Stimulated activated CD8-positive, alpha-beta memory T cell treated with anti-CD3 and anti-CD28 coated beads, Interleukin-12 subunit alpha, Interleukin-12 subunit beta, amount 100 ng/mL, for 1 hour (primary cell): ENCODE measurements around the gene POU6F2.
"Not testable (repeated sequence)": the region's sequence is repeated elsewhere in the genome, so short reads cannot be mapped to it uniquely, and the experiment has no call there.

Experiments
- DNase-seq: peaks from one replicate; pipeline ENCODE4 v3.0.0-alpha.2; 2020; ENCODE audit warnings: low read depth

Gene POU6F2

GRCh38 chr7:39306016-39306570 is 328.4 kb downstream of the POU6F2 start:
- DNase-seq = no peak

GRCh38 chr7:39310699-39311098 is 333.0 kb downstream of the POU6F2 start:
- DNase-seq = no peak

GRCh38 chr7:39312254-39312989 is 334.7 kb downstream of the POU6F2 start:
- DNase-seq = no peak

GRCh38 chr7:39313376-39313775 is 335.7 kb downstream of the POU6F2 start:
- DNase-seq = no peak

GRCh38 chr7:39313974-39314373 is 336.3 kb downstream of the POU6F2 start:
- DNase-seq = no peak

GRCh38 chr7:39317107-39317506 is 339.4 kb downstream of the POU6F2 start:
- DNase-seq = no peak

- DNase-seq = no peak
These were observed 340.2 kb downstream of the POU6F2 start for GRCh38 chr7:39317896-39318295.

- DNase-seq = no peak
These were observed 343.5 kb downstream of the POU6F2 start for GRCh38 chr7:39321245-39321644.

GRCh38 chr7:39321909-39322498 is 344.3 kb downstream of the POU6F2 start:
- no peak for DNase-seq

GRCh38 chr7:39324139-39324760 is 346.5 kb downstream of the POU6F2 start:
- no peak for DNase-seq

GRCh38 chr7:39331607-39332006 is 353.9 kb downstream of the POU6F2 start:
- DNase-seq = not testable (repeated sequence)

GRCh38 chr7:39332142-39332541 is 354.4 kb downstream of the POU6F2 start:
- DNase-seq = no peak

GRCh38 chr7:39333701-39334100 is 356.0 kb downstream of the POU6F2 start:
- no peak for DNase-seq

GRCh38 chr7:39336442-39336841 is 358.7 kb downstream of the POU6F2 start:
- no peak for DNase-seq

- DNase-seq = no peak
These were observed 361.0 kb downstream of the POU6F2 start for GRCh38 chr7:39338716-39339115.

- DNase-seq = no peak
These were observed 361.9 kb downstream of the POU6F2 start for GRCh38 chr7:39339591-39339990.

GRCh38 chr7:39341083-39341482 is 363.4 kb downstream of the POU6F2 start:
- DNase-seq = no peak

GRCh38 chr7:39342763-39343162 is 365.1 kb downstream of the POU6F2 start:
- no peak for DNase-seq

- DNase-seq = no peak
These were observed 371.9 kb downstream of the POU6F2 start for GRCh38 chr7:39349452-39350123.

GRCh38 chr7:39353615-39354376 is 376.1 kb downstream of the POU6F2 start:
- no peak for DNase-seq

- DNase-seq = no peak
These were observed 378.0 kb downstream of the POU6F2 start for GRCh38 chr7:39355664-39356063.
